ENCODE results near the gene MYO9B.

The MYO9B gene

GRCh38 chr19:17225053-17225452 is 149.5 kb downstream of the MYO9B start:
- FAIRE-seq = no peak

GRCh38 chr19:17226002-17226933 is 150.7 kb downstream of the MYO9B start, which contains the start of gene OCEL1:
OCEL1 (plus strand) TSS chr19:17226226; CDS start chr19:17226248, 22 bp downstream.
- FAIRE-seq = peak; percentile 48

GRCh38 chr19:17227798-17228367 is 152.3 kb downstream of the MYO9B start:
- no peak for FAIRE-seq

- FAIRE-seq = no peak
Observed at GRCh38 chr19:17229890-17230289, 154.3 kb downstream of the MYO9B start.

- FAIRE-seq = no peak
Observed at GRCh38 chr19:17232258-17232657, 156.7 kb downstream of the MYO9B start.

GRCh38 chr19:17234911-17235299 is 159.3 kb downstream of the MYO9B start:
- no peak for FAIRE-seq

GRCh38 chr19:17235300-17235970 is 159.9 kb downstream of the MYO9B start:
- no peak for FAIRE-seq

GRCh38 chr19:17235971-17236777 is 160.6 kb downstream of the MYO9B start:
- no peak for FAIRE-seq

GRCh38 chr19:17236811-17237543 is 161.4 kb downstream of the MYO9B start:
- FAIRE-seq = no peak

- FAIRE-seq = no peak
Observed at GRCh38 chr19:17237747-17238706, 162.4 kb downstream of the MYO9B start.

GRCh38 chr19:17240062-17240752 is 164.6 kb downstream of the MYO9B start:
- FAIRE-seq = no peak

- FAIRE-seq = no peak
Observed at GRCh38 chr19:17240826-17241399, 165.3 kb downstream of the MYO9B start.

- no peak for FAIRE-seq
Observed at GRCh38 chr19:17242431-17243208, 167.0 kb downstream of the MYO9B start.

GRCh38 chr19:17243211-17243829 is 167.7 kb downstream of the MYO9B start:
- FAIRE-seq = no peak

GRCh38 chr19:17243830-17244617 is 168.4 kb downstream of the MYO9B start:
- no peak for FAIRE-seq

GRCh38 chr19:17244618-17245534 is 169.3 kb downstream of the MYO9B start:
- FAIRE-seq = no peak

All from endometrium (tissue), 2 donors.